Hematopoietic multipotent progenitor cell treated with erythropoietin and hydrocortisone succinate and interleukin-3 and kit ligand, for 8 days (in vitro differentiated cells): ENCODE measurements around the gene KDM4F.
A peak's percentile ranks its signal among the peaks of the same experiment; 100 is the strongest.

ENCODE experiments used
- DNase-seq: peaks from one replicate; pipeline ENCODE4 v3.0.0-alpha.2; 2015

The KDM4F gene

GRCh38 chr11:95092549-95093324 lies 43.5 kb downstream of the KDM4F start:
- peak; percentile 41 for DNase-seq

DNA sequence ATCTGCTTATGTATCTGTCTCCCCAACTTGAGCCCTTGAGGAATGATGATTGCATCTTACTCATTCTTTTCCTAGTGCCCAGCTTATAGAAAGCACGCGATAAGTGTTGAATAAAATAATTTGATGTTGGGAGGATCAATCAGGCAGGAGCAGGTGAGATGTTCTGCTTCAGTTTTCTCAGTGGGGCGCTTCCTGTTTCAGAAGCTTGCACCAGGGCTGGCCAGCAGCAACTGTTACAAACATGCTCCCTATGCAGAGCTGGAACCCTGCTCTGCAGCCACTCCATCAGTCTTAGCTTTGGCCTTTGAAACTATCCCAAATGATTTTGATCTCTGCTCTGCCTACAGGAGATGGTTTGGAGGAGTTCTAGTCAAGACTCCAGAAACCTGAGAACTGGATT lies 44.3 kb downstream of the KDM4F start:
- no peak for DNase-seq

DNA sequence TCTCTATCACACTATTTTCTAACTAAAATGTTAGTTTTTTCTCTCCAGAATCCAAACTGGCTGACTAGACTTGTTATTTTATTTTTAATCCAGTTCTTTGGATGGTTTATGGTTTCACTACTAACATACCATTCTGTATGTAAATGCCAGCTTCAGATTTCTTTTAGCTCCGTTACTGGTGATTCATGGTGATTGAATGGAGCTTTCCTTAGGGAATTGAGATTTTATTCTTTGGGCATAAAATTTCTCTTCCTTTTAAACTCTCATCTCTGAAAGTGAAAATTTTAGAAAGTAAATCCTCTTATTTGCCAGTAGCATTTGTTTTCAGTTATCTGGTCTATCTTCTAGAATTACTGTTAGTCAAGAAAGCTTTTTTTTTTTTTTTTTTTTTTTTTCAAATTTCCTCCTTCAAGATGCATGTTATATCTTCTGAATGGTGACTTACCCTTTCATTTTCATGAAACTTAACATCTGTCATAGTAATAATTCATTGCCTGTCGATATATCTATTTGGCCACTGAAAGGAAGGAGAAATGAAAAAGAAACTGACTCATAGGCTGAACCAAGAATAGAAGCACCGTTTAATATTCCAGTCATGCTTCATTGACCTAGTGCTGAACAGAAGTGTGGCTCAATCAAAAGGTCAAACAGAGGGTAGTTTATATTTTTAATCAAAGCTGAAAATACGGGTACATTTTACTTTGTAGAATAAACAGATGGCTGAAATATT lies 46.8 kb downstream of the KDM4F start:
- DNase-seq: no peak

DNA sequence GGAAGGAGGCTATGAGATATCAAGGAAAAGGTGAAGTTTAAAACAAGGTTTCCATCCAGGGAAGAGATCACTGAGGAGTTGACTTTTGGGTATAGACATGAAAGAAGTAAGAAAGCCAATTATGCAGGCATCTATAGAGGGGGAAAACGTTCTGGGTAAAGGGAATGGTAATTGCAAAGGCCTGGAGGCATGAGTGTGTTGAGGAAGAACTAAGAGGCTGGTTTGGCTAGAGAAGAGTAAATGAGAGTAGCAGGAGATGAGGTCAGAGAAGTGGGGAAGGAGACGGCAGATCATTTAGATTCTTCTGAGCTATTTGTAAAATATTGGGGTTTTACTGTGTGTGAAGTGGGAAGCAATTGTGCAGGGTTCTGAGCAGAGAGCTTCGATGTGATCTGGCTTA lies 48.0 kb downstream of the KDM4F start:
- no peak for DNase-seq

- no peak for DNase-seq
Measured at GRCh38 chr11:95098826-95099225, 49.6 kb downstream of the KDM4F start.

- peak; percentile 77 for DNase-seq
Measured at GRCh38 chr11:95100191-95100648, 51.0 kb downstream of the KDM4F start.
